Endothelial cell of hepatic sinusoid (primary cell): Measurements from ENCODE around the gene GSS.

Experiments
- in situ Hi-C: cut with HindIII; loops from 2 replicates; pipeline ENCODE4 v1.10.0; 2017; ENCODE audit warnings: low sequenced_read_pairs

The GSS gene

GRCh38 chr20:34949120-34949519, 6.5 kb downstream of the GSS start:
- in situ Hi-C loops = no loop called here

GRCh38 chr20:34948030-34948429, 7.6 kb downstream of the GSS start:
- in situ Hi-C loops = no loop called here

GRCh38 chr20:34947336-34947735, 8.3 kb downstream of the GSS start:
- in situ Hi-C loops = no loop called here

GRCh38 chr20:34946661-34947060, 8.9 kb downstream of the GSS start:
- in situ Hi-C loops = no loop called here

- in situ Hi-C loops = no loop called here
These were observed 10.1 kb downstream of the GSS start for GRCh38 chr20:34945315-34946077.

- in situ Hi-C loops = loop anchor here (5.0 kb wide), 1 partner anchor 82 kb away; no protein-coding TSS in a partner anchor
These were observed 11.6 kb downstream of the GSS start for GRCh38 chr20:34943808-34944567.

- in situ Hi-C loops = loop anchor here (5.0 kb wide), 1 partner anchor 80 kb away; no protein-coding TSS in a partner anchor
These were observed 13.3 kb downstream of the GSS start for GRCh38 chr20:34942301-34942700.

GRCh38 chr20:34941226-34941625, 14.4 kb downstream of the GSS start:
- in situ Hi-C loops = loop anchor here (5.0 kb wide), 1 partner anchor 79 kb away; no protein-coding TSS in a partner anchor

GRCh38 chr20:34940081-34940481, 15.5 kb downstream of the GSS start:
- in situ Hi-C loops = loop anchor here (5.0 kb wide), 1 partner anchor 78 kb away; no protein-coding TSS in a partner anchor

- in situ Hi-C loops = no loop called here
These were observed 17.0 kb downstream of the GSS start for GRCh38 chr20:34938466-34939163.

GRCh38 chr20:34931771-34932170, 23.8 kb downstream of the GSS start:
- in situ Hi-C loops = no loop called here

GRCh38 chr20:34928411-34928810, 27.2 kb downstream of the GSS start:
- in situ Hi-C loops = no loop called here

GRCh38 chr20:34927736-34928135, 27.9 kb downstream of the GSS start:
- in situ Hi-C loops = no loop called here

- in situ Hi-C loops = no loop called here
These were observed 29.0 kb downstream of the GSS start for GRCh38 chr20:34926581-34926980.

- in situ Hi-C loops = no loop called here
These were observed 29.6 kb downstream of the GSS start for GRCh38 chr20:34925981-34926380.

GRCh38 chr20:34925341-34925740, 30.3 kb downstream of the GSS start:
- in situ Hi-C loops = no loop called here

GRCh38 chr20:34923414-34923813, 32.2 kb downstream of the GSS start:
- in situ Hi-C loops = no loop called here

- in situ Hi-C loops = no loop called here
These were observed 32.8 kb downstream of the GSS start for GRCh38 chr20:34922654-34923381.

- in situ Hi-C loops = no loop called here
These were observed 34.2 kb downstream of the GSS start for GRCh38 chr20:34921436-34921835.

- in situ Hi-C loops = no loop called here
These were observed 35.6 kb downstream of the GSS start for GRCh38 chr20:34920055-34920454.
